Endothelial cell of umbilical vein (primary cell): ENCODE results near the gene MCM9. TPM values are rescaled to one million over a fixed set of nuclear protein-coding genes. Genes with fewer than 3 reads are reported as not detected.

Experiments
- BruUV-seq: library from RNA; stranded (reverse); fragments of 400-500 nt; replicated peaks from 2 replicates; lab custom pipeline; 2021; lab: Mats Ljungman, UMichigan
- CTCF ChIA-PET: fragments of 300-600, 350-600 bp; sonication (Branson Sonifier 250); formaldehyde crosslinking; loops from one replicate; lab custom pipeline; 2021; ENCODE audit warnings: antibody characterized with exemption, inconsistent platforms; lab: Charles Lee
- POLR2A ChIA-PET: fragments of 300-600, 350-600 bp; sonication (Branson Sonifier 250); formaldehyde crosslinking; loops from one replicate; lab custom pipeline; 2021; ENCODE audit warnings: antibody characterized with exemption, inconsistent platforms; lab: Charles Lee
- DNase-seq: peaks from one replicate; pipeline ENCODE4 v3.0.0-alpha.2; 2011; ENCODE audit warnings: low read depth, low spot score
- FAIRE-seq: peaks from 2 replicates; lab custom pipeline; 2011; peaks lifted over from hg19 to GRCh38; lab: Jason Lieb, UNC
- H2AFZ ChIP-seq: 2 replicates; pipeline ENCODE4 v1.6.0; 2012; ENCODE audit warnings: low read depth, low read length, control low read depth, inconsistent platforms
- H3K27ac ChIP-seq: 2 replicates; pipeline ENCODE4 v1.5.1; 2011; ENCODE audit warnings: low read depth, mild to moderate bottlenecking, control low read depth, low read length, moderate library complexity; ENCODE audit not compliant: insufficient read depth
- H3K27me3 ChIP-seq, 2 experiments: 2 replicates each; pipeline versions ENCODE4 v1.6.0 to v1.6.1; 2011; ENCODE audit warnings: low read length in 2 of 2, mixed read lengths in 1 of 2; ENCODE audit not compliant: control insufficient read depth in 2 of 2, insufficient read depth in 2 of 2
- H3K36me3 ChIP-seq, 2 experiments: 2 replicates in 1 of 2; 3 replicates in 1 of 2; pipeline ENCODE4 v1.5.1; 2011; ENCODE audit warnings: low read length in 2 of 2, mild to moderate bottlenecking in 1 of 2, moderate library complexity in 1 of 2; ENCODE audit not compliant: control insufficient read depth in 2 of 2, insufficient read depth in 2 of 2; ENCODE audit errors: extremely low read depth in 1 of 2
- H3K4me1 ChIP-seq: 3 replicates; pipeline ENCODE4 v1.5.1; 2011; ENCODE audit warnings: mild to moderate bottlenecking, low read length; ENCODE audit not compliant: control insufficient read depth, insufficient read depth; ENCODE audit errors: extremely low read depth
- H3K4me2 ChIP-seq: 2 replicates; pipeline ENCODE4 v1.6.1; 2011; ENCODE audit warnings: low read length, control low read depth, mixed read lengths; ENCODE audit not compliant: insufficient read depth
- H3K4me3 ChIP-seq, 3 experiments: fragments of 200-600 bp in 1 of 3; sonication (generic), shearing (Covaris generic) in 1 of 3; replicated peaks in 1 of 3; 2 replicates each; pipeline ENCODE4 v1.5.1; 2011 to 2016; ENCODE audit warnings: control low read depth in 3 of 3, low read length in 3 of 3, mild to moderate bottlenecking in 2 of 3, inconsistent platforms in 1 of 3, low read depth in 1 of 3, moderate library complexity in 1 of 3; ENCODE audit not compliant: insufficient read depth in 1 of 3
- H3K79me2 ChIP-seq: 2 replicates; pipeline ENCODE4 v1.6.0; 2012; ENCODE audit warnings: low read length, inconsistent platforms; ENCODE audit not compliant: control insufficient read depth, insufficient read depth
- H3K9ac ChIP-seq: replicated peaks from 2 replicates; pipeline ENCODE3; 2011; ENCODE audit warnings: low read length, control low read depth; ENCODE audit not compliant: insufficient read depth; ENCODE audit errors: extremely low read depth
- H3K9me1 ChIP-seq: replicated peaks from 3 replicates; pipeline ENCODE4 v1.6.0; 2011; ENCODE audit warnings: mild to moderate bottlenecking, low read length; ENCODE audit not compliant: control insufficient read depth, insufficient read depth; ENCODE audit errors: extremely low read depth
- H3K9me3 ChIP-seq: replicated peaks from 2 replicates; pipeline ENCODE4 v1.5.1; 2012; ENCODE audit warnings: low read length, inconsistent platforms; ENCODE audit not compliant: control insufficient read depth, insufficient read depth
- H4K20me1 ChIP-seq: replicated peaks from 2 replicates; pipeline ENCODE3; 2011; ENCODE audit warnings: mild to moderate bottlenecking, low read length; ENCODE audit not compliant: control insufficient read depth, insufficient read depth; ENCODE audit errors: extremely low read depth
- EZH2 ChIP-seq: IDR thresholded peaks from 2 replicates; pipeline ENCODE4 v1.6.1; 2012; ENCODE audit warnings: borderline replicate concordance, low read depth, mild to moderate bottlenecking, moderate library complexity, low read length, inconsistent platforms; ENCODE audit not compliant: severe bottlenecking
- FOS ChIP-seq: IDR thresholded peaks from 2 replicates; pipeline ENCODE4 v1.6.1; 2011; ENCODE audit warnings: mild to moderate bottlenecking, low read length, moderate library complexity, borderline replicate concordance; ENCODE audit not compliant: insufficient read depth
- GATA2 ChIP-seq: IDR thresholded peaks from 2 replicates; pipeline ENCODE4 v1.7.0; 2011; ENCODE audit warnings: low read depth, mild to moderate bottlenecking, moderate library complexity, mixed read lengths, low read length; ENCODE audit not compliant: insufficient read length, insufficient read depth
- JUN ChIP-seq: IDR thresholded peaks from 2 replicates; pipeline ENCODE4 v1.6.1; 2011; ENCODE audit warnings: borderline replicate concordance, low read depth; ENCODE audit not compliant: insufficient read length, insufficient read depth
- MAX ChIP-seq: IDR thresholded peaks from 2 replicates; pipeline ENCODE4 v1.6.1; 2011; ENCODE audit not compliant: insufficient read depth, insufficient read length
- MYC ChIP-seq: IDR thresholded peaks from one replicate; pipeline ENCODE4 v1.6.1; 2011; ENCODE audit warnings: mild to moderate bottlenecking, low read depth, low read length
- POLR2A ChIP-seq: IDR thresholded peaks from 2 replicates; pipeline ENCODE4 v1.6.1; 2012; ENCODE audit warnings: low read depth, mild to moderate bottlenecking, control low read depth, low read length
- POLR2AphosphoS5 ChIP-seq: IDR thresholded peaks from 2 replicates; pipeline ENCODE4 v1.6.1; 2012; ENCODE audit warnings: low read depth, mild to moderate bottlenecking, control low read depth, low read length, moderate library complexity; ENCODE audit not compliant: insufficient read depth
- dilution Hi-C: fragments of 300-500 bp; cut with MboI; formaldehyde crosslinking; loops from one replicate; pipeline ENCODE4 v1.15.0; 2019; ENCODE audit warnings: low sequenced_read_pairs; ENCODE audit not compliant: extremely low pct_ligation_motif_present
- intact Hi-C: fragments of 100-400 bp; cut with micrococcal nuclease; formaldehyde crosslinking; loops from one replicate; pipeline ENCODE4 v1.10.0; 2022
- polyA plus RNA-seq, 4 experiments: library from polyadenylated mRNA; depleted of rRNA in 3 of 4; stranded (reverse) in 3 of 4; unstranded in 1 of 4; fragments of >200 nt; gene quantifications; 2 replicates each; pipeline versions ENCODE4 v1.2.1 to v1.2.3, GENCODE V29; 2011 to 2012; ENCODE audit warnings: missing spikeins in 1 of 4
- total RNA-seq: library from RNA; stranded (reverse); gene quantifications from 2 replicates; pipeline ENCODE4 v1.2.3, GENCODE V29; 2021
- TF ChIP-seq, protein P1 (sequence below), 2 donors: IDR thresholded peaks; 1 replicate in 1 of 2; 2 replicates in 1 of 2; pipeline ENCODE4 v1.5.1; 2011; ENCODE audit warnings: low read length in 2 of 2, mild to moderate bottlenecking in 2 of 2, moderate library complexity in 2 of 2, control low read depth in 1 of 2, inconsistent platforms in 1 of 2, low read depth in 1 of 2; ENCODE audit not compliant: insufficient read depth in 1 of 2; ENCODE audit errors: extremely low read depth in 1 of 2

Gene MCM9
- total and polyA plus RNA-seq, 2 donors (not counting 3 experiments of a cell fraction or from before 2014, with no cell fraction given) = 2.0 to 14.1 TPM

GRCh38 chr6:118791499-118791898 is 143.5 kb downstream of the MCM9 start:
- dilution Hi-C loops (no loop called here), intact Hi-C loops (no loop called here)
- H3K36me3 ChIP-seq = no peaks in the 10 kb centered on the region
- ChIA-PET CTCF (interaction anchor here (2.7 kb wide), 1 partner anchor 9 kb away, joined by 16 read pairs; no protein-coding TSS in a partner anchor), POLR2A (no interaction called here)
- no peak for TF ChIP-seq EZH2
- TF ChIP-seq POLR2AphosphoS5 = no peak
- TF ChIP-seq POLR2A = no peak
- TF ChIP-seq, protein P1, sequence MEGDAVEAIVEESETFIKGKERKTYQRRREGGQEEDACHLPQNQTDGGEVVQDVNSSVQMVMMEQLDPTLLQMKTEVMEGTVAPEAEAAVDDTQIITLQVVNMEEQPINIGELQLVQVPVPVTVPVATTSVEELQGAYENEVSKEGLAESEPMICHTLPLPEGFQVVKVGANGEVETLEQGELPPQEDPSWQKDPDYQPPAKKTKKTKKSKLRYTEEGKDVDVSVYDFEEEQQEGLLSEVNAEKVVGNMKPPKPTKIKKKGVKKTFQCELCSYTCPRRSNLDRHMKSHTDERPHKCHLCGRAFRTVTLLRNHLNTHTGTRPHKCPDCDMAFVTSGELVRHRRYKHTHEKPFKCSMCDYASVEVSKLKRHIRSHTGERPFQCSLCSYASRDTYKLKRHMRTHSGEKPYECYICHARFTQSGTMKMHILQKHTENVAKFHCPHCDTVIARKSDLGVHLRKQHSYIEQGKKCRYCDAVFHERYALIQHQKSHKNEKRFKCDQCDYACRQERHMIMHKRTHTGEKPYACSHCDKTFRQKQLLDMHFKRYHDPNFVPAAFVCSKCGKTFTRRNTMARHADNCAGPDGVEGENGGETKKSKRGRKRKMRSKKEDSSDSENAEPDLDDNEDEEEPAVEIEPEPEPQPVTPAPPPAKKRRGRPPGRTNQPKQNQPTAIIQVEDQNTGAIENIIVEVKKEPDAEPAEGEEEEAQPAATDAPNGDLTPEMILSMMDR (IDR thresholded peaks at IDR 0.05; ENCODE audit: extremely low read depth in 1 of 2, insufficient read depth in 1 of 2, low read depth in 1 of 2, low read length in 2 of 2) = no peak
- no peak for TF ChIP-seq MAX
- TF ChIP-seq MYC = no peak
- no peak for TF ChIP-seq FOS
- TF ChIP-seq JUN = no peak
- no peak for TF ChIP-seq GATA2
- H3K9ac ChIP-seq = no peak overlapping the region
- no TSS peak for BruUV-seq
- H3K27ac ChIP-seq = no peak overlapping the region
- H3K9me1 ChIP-seq = no peaks in the 10 kb centered on the region
- no peaks in the 10 kb centered on the region for H3K79me2 ChIP-seq
- H2AFZ ChIP-seq = no peak overlapping the region
- FAIRE-seq (no peak), DNase-seq (no peak)
- H3K4me3 ChIP-seq = no peak overlapping the region
- H3K9me3 ChIP-seq = no peaks in the 10 kb centered on the region
- no peak overlapping the region for H3K4me2 ChIP-seq
- H4K20me1 ChIP-seq = no peaks in the 10 kb centered on the region
- no peaks in the 10 kb centered on the region for H3K27me3 ChIP-seq
- H3K4me1 ChIP-seq = peaks cover 7% of the 10 kb centered on the region
